Mucosa of descending colon (tissue), 3 donors: ENCODE data around the gene WDR7. TPM values are rescaled to one million over a fixed set of nuclear protein-coding genes. Genes with fewer than 3 reads are reported as not detected.

Experiments used
- ATAC-seq: fragments of 200-7000 bp; cut with Tn5 transposase; one replicate; pipeline ENCODE4 v1.9.1; 2020; ENCODE audit warnings: mild to moderate bottlenecking, moderate library complexity
- DNase-seq, 3 donors: peaks; one replicate each; pipeline ENCODE4 v3.0.0-alpha.2; 2020
- H3K36me3 ChIP-seq: fragments of 200-600 bp; one replicate; pipeline ENCODE4 v1.8.0; 2021; ENCODE audit warnings: low read depth, mild to moderate bottlenecking
- H3K4me1 ChIP-seq: fragments of 200-600 bp; one replicate; pipeline ENCODE4 v1.8.0; 2021; ENCODE audit warnings: low read depth, mild to moderate bottlenecking
- H3K4me3 ChIP-seq: fragments of 200-600 bp; one replicate; pipeline ENCODE4 v1.8.0; 2021; ENCODE audit warnings: mild to moderate bottlenecking
- H3K9me3 ChIP-seq: fragments of 200-600 bp; one replicate; pipeline ENCODE4 v1.8.0; 2021; ENCODE audit warnings: mild to moderate bottlenecking
- intact Hi-C, 2 donors: fragments of 100-400 bp; cut with DNase I in 1 of 2; cut with micrococcal nuclease in 1 of 2; formaldehyde crosslinking; loops; one replicate each; pipeline versions ENCODE4 v1.11.0 to v1.11.1; 2022; cut with DNase I, micrococcal nuclease
- total RNA-seq, 3 donors: library from RNA; stranded (reverse); fragmentation: NEBNext Ultra II Directional in 2 of 3; extraction: Animal tissue kit (Norgen Biotek cat#: 25700) in 2 of 3; gene quantifications; one replicate each; pipeline versions ENCODE4 v1.2.1 to v1.2.4, GENCODE V29; 2021 to 2023
- TF ChIP-seq, protein P1 (sequence below): fragments of 200-600 bp; IDR thresholded peaks from one replicate; pipeline ENCODE4 v1.8.0; 2022; ENCODE audit warnings: antibody characterized with exemption, mild to moderate bottlenecking
- donor health status: DM: no; HTN: no; CAD: no; lungs with moderate emphysema.
- donor health status: DM: no; HTN: no; CAD: no.
- donor health status: DM: no; HTN: yes; CAD: no.

The WDR7 gene
- total RNA-seq, 3 donors from 2014 or later: 28.4 to 38.8 (median 29.3) TPM

DNA sequence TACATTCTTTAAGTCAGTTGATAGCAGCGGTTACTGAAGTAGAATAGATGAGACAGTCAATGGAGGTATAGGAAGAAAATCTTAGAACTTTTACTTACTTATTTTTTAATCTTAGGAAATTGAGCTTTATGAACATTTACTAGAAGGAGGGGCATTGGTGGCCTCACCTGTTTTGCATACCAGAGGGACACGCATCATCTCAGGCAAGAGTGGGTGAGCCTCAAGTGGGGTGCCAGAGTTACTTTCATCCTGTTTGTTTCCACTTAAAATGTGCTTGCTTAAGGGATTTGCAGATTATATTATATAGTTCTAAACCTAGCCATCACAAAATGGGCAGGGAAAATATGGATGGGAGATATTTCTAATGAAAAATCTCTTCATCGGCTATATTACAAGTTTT is 61.6 kb downstream of the WDR7 start:
- Histone ChIP-seq H3K9me3 (no peaks in the 10 kb centered on the region), H3K4me3 (no peak overlapping the region), H3K36me3 (no peaks in the 10 kb centered on the region), H3K4me1 (no peaks in the 10 kb centered on the region)
- ATAC-seq: no peak
- TF ChIP-seq, protein P1, sequence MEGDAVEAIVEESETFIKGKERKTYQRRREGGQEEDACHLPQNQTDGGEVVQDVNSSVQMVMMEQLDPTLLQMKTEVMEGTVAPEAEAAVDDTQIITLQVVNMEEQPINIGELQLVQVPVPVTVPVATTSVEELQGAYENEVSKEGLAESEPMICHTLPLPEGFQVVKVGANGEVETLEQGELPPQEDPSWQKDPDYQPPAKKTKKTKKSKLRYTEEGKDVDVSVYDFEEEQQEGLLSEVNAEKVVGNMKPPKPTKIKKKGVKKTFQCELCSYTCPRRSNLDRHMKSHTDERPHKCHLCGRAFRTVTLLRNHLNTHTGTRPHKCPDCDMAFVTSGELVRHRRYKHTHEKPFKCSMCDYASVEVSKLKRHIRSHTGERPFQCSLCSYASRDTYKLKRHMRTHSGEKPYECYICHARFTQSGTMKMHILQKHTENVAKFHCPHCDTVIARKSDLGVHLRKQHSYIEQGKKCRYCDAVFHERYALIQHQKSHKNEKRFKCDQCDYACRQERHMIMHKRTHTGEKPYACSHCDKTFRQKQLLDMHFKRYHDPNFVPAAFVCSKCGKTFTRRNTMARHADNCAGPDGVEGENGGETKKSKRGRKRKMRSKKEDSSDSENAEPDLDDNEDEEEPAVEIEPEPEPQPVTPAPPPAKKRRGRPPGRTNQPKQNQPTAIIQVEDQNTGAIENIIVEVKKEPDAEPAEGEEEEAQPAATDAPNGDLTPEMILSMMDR: no peak
- DNase-seq: no peak
- intact Hi-C loops: no loop called here

DNA sequence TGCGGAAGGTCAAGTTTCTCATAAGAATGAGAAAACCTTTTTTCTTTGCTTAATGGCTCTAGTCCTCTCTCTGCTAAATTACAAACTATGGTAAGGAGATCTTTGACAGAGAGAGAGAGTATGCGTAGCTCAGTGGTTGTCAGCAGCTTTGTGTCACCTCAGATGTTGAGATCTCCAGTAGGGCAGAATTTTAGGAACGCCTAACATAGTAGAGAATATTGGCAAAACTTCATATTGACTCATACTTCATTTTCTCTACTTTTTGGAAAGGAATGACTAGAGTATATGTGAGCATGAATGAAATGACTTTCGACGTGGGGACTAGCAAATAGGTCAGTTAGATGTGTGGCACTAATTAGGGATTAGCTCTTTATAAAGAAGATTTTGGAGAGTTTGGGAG is 64.0 kb downstream of the WDR7 start:
- Histone ChIP-seq H3K4me1 (no peaks in the 10 kb centered on the region), H3K9me3 (no peaks in the 10 kb centered on the region), H3K36me3 (no peaks in the 10 kb centered on the region), H3K4me3 (no peak overlapping the region)
- DNase-seq: no peak
- no peak for ATAC-seq
- TF ChIP-seq, protein P1: no peak
- intact Hi-C loops: no loop called here

DNA sequence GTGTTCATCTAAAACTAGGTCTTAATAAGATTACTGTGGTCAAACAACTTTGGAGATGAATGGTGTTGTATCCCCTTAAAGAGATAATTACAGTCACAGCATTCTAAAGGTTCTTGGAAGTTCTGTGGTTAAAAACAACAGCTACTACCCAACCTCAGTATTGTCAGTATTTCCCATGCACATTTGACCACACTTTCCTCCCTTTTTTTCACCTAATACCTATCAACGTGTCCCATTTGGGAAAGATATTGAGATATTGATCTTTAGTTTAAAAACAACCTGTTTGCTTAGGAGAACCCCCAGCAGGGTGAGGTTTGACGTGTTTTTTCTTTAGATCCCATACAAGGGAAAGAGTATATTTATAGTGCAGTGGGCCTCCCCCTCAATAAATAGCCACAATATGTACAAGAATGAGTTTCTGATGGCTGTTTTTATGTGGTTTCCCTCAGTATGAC is 65.6 kb downstream of the WDR7 start:
- no peaks in the 10 kb centered on the region for H3K36me3 ChIP-seq
- TF ChIP-seq, protein P1: no peak
- no peak for ATAC-seq
- intact Hi-C loops: no loop called here
- H3K4me1 ChIP-seq: no peaks in the 10 kb centered on the region
- H3K4me3 ChIP-seq: no peak overlapping the region
- H3K9me3 ChIP-seq: no peaks in the 10 kb centered on the region
- no peak for DNase-seq

DNA sequence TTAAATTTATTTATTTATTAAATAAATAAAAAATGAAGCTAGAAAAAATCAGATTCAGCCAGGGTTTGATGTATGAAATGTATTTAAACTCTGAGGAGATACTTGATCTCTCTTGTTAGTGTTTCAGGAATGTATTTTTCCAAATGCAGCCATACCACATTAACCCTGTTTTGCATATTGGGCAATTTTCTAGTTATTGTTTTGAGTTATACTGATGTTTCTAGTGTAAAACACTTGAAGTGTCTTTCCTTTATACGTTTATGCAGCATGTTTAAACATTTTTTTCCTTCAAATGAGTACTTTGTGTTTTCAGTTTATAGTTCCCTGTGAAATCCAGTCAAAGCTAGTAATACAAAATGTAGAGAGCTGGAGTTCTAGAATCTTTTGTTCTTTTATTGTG is 69.9 kb downstream of the WDR7 start:
- Histone ChIP-seq H3K9me3 (no peaks in the 10 kb centered on the region), H3K4me3 (no peak overlapping the region), H3K4me1 (no peaks in the 10 kb centered on the region), H3K36me3 (no peaks in the 10 kb centered on the region)
- intact Hi-C loops: no loop called here
- ATAC-seq: no peak
- no peak for DNase-seq
- TF ChIP-seq, protein P1: no peak

DNA sequence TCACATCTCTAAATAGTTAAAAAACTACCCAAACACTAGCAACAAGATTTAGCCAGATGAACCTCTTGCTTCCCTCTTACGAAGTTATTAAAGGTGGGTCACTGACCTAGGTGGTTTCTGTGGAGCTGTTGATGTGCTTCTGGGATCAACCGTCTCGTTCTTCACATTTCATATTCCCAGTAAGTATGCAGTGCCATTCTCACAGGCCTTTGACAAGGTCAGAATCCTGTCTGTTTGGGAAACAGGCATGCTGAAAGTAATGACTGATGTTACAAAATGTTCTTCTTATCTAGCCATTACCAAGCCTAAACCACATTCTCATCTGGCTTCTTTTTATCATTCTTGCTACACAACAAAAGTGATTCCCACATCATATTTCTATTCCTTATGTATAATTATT is 70.3 kb downstream of the WDR7 start:
- H3K4me3 ChIP-seq: no peak overlapping the region
- intact Hi-C loops: no loop called here
- no peak for ATAC-seq
- TF ChIP-seq, protein P1: no peak
- no peaks in the 10 kb centered on the region for H3K36me3 ChIP-seq
- DNase-seq: no peak
- H3K9me3 ChIP-seq: no peaks in the 10 kb centered on the region
- H3K4me1 ChIP-seq: no peaks in the 10 kb centered on the region

DNA sequence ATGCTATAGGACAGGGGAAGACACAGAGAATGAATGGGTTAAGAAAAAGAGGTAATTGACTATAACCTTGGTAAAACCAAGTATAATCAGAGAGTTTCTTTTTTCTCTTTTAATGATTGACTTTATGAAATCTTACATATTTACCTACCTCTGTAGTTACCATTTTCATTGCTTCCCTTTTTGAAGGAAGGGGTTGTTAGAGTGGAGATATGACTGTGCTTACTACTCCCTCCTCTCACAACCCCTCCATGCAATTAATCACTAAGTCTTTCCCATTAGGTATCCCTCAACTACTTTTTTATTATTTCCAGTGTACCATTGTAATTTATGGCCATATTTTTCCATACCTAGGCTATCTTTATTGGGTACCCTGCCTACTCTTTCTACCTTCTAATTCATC is 71.4 kb downstream of the WDR7 start:
- ATAC-seq (no peak), DNase-seq (no peak)
- H3K4me1 ChIP-seq: no peaks in the 10 kb centered on the region
- TF ChIP-seq, protein P1: no peak
- H3K36me3 ChIP-seq: no peaks in the 10 kb centered on the region
- intact Hi-C loops: no loop called here
- H3K9me3 ChIP-seq: no peaks in the 10 kb centered on the region
- no peak overlapping the region for H3K4me3 ChIP-seq
